Keratinocyte (primary cell): ENCODE results near the gene FAP. TPM values are rescaled to one million over a fixed set of nuclear protein-coding genes. Genes with fewer than 3 reads are reported as not detected.

Source experiments
- DNase-seq: peaks from one replicate; pipeline ENCODE4 v3.0.0-alpha.2; 2011; ENCODE audit warnings: low read depth, missing footprints, low spot score
- FAIRE-seq: peaks from 2 replicates; lab custom pipeline; 2011; peaks lifted over from hg19 to GRCh38; lab: Jason Lieb, UNC
- H2AFZ ChIP-seq: 2 replicates; pipeline ENCODE4 v1.6.0; 2012; ENCODE audit warnings: low read length, control low read depth, inconsistent platforms; ENCODE audit not compliant: control insufficient read depth
- H3K27ac ChIP-seq: 2 replicates; pipeline ENCODE4 v1.5.1; 2011; ENCODE audit warnings: low read length; ENCODE audit not compliant: control insufficient read depth, insufficient read depth
- H3K27me3 ChIP-seq: 3 replicates; pipeline ENCODE4 v1.6.0; 2011; ENCODE audit warnings: low read length; ENCODE audit not compliant: control insufficient read depth, insufficient read depth; ENCODE audit errors: extremely low read depth
- H3K36me3 ChIP-seq, 2 experiments: 2 replicates in 1 of 2; 3 replicates in 1 of 2; pipeline ENCODE4 v1.5.1; 2011; ENCODE audit warnings: low read length in 2 of 2, mild to moderate bottlenecking in 1 of 2; ENCODE audit not compliant: control insufficient read depth in 2 of 2, insufficient read depth in 2 of 2; ENCODE audit errors: extremely low read depth in 1 of 2
- H3K4me1 ChIP-seq: 3 replicates; pipeline ENCODE4 v1.5.1; 2011; ENCODE audit warnings: low read length; ENCODE audit not compliant: control insufficient read depth, insufficient read depth; ENCODE audit errors: extremely low read depth
- H3K4me2 ChIP-seq: 3 replicates; pipeline ENCODE4 v1.6.0; 2011; ENCODE audit warnings: low read depth, low read length; ENCODE audit not compliant: control insufficient read depth, insufficient read depth; ENCODE audit errors: extremely low read depth
- H3K4me3 ChIP-seq, 3 experiments: fragments of 200-600 bp in 1 of 3; sonication (generic) in 1 of 3; 2 replicates in 2 of 3; 3 replicates in 1 of 3; pipeline ENCODE4 v1.5.1; 2011 to 2016; ENCODE audit warnings: low read length in 3 of 3, mild to moderate bottlenecking in 3 of 3, control low read depth in 2 of 3, inconsistent platforms in 1 of 3, low read depth in 1 of 3, mixed read lengths in 1 of 3, mixed run types in 1 of 3, moderate library complexity in 1 of 3; ENCODE audit not compliant: control insufficient read depth in 2 of 3, insufficient read depth in 2 of 3; ENCODE audit errors: extremely low read depth in 1 of 3
- H3K79me2 ChIP-seq: 2 replicates; pipeline ENCODE4 v1.6.0; 2012; ENCODE audit warnings: low read length; ENCODE audit not compliant: control insufficient read depth, insufficient read depth
- H3K9ac ChIP-seq: 3 replicates; pipeline ENCODE4 v1.6.0; 2011; ENCODE audit warnings: low read length; ENCODE audit not compliant: control insufficient read depth, insufficient read depth; ENCODE audit errors: extremely low read depth
- H3K9me1 ChIP-seq: 3 replicates; pipeline ENCODE4 v1.6.0; 2011; ENCODE audit warnings: low read length; ENCODE audit not compliant: control insufficient read depth, insufficient read depth; ENCODE audit errors: extremely low read depth
- H3K9me3 ChIP-seq: 2 replicates; pipeline ENCODE4 v1.5.1; 2012; ENCODE audit warnings: low read depth, low read length; ENCODE audit not compliant: control insufficient read depth
- H4K20me1 ChIP-seq: 3 replicates; pipeline ENCODE4 v1.6.0; 2011; ENCODE audit warnings: low read length; ENCODE audit not compliant: control insufficient read depth, insufficient read depth; ENCODE audit errors: extremely low read depth
- EZH2 ChIP-seq: IDR thresholded peaks from one replicate; pipeline ENCODE4 v1.6.1; 2012; ENCODE audit warnings: inconsistent platforms, mild to moderate bottlenecking, low read length, moderate library complexity
- dilution Hi-C: fragments of 300-500 bp; cut with MboI; formaldehyde crosslinking; loops from one replicate; pipeline ENCODE4 v1.7.0; 2020; ENCODE audit warnings: low sequenced_read_pairs; ENCODE audit not compliant: extremely low pct_ligation_motif_present
- polyA plus RNA-seq, 5 experiments: library from polyadenylated mRNA; depleted of rRNA in 3 of 5; stranded (reverse) in 3 of 5; stranded (forward) in 1 of 5; unstranded in 1 of 5; fragments of >200 nt; gene quantifications; 1 replicate in 1 of 5; 2 replicates in 3 of 5; 3 replicates in 1 of 5; pipeline versions ENCODE4 v1.2.1 to v1.2.3, GENCODE V29; 2011 to 2012; ENCODE audit warnings: missing spikeins in 2 of 5, low read depth in 1 of 5, low replicate concordance in 1 of 5
- TF ChIP-seq, protein P1 (sequence below), 3 experiments: IDR thresholded peaks in 1 of 3; conservative IDR thresholded peaks in 1 of 3; optimal IDR thresholded peaks in 1 of 3; 2 replicates in 2 of 3; 3 replicates in 1 of 3; pipeline versions ENCODE3 to v1.5.1; 2011; ENCODE audit warnings: low read length in 3 of 3, mild to moderate bottlenecking in 3 of 3, moderate library complexity in 2 of 3, control low read depth in 1 of 3, inconsistent platforms in 1 of 3; ENCODE audit not compliant: insufficient read depth in 2 of 3; ENCODE audit errors: extremely low read depth in 1 of 3

FAP gene
- polyA plus RNA-seq, 1 donor (not counting 4 experiments of a cell fraction or from before 2014, with no cell fraction given): 8.5 TPM

DNA sequence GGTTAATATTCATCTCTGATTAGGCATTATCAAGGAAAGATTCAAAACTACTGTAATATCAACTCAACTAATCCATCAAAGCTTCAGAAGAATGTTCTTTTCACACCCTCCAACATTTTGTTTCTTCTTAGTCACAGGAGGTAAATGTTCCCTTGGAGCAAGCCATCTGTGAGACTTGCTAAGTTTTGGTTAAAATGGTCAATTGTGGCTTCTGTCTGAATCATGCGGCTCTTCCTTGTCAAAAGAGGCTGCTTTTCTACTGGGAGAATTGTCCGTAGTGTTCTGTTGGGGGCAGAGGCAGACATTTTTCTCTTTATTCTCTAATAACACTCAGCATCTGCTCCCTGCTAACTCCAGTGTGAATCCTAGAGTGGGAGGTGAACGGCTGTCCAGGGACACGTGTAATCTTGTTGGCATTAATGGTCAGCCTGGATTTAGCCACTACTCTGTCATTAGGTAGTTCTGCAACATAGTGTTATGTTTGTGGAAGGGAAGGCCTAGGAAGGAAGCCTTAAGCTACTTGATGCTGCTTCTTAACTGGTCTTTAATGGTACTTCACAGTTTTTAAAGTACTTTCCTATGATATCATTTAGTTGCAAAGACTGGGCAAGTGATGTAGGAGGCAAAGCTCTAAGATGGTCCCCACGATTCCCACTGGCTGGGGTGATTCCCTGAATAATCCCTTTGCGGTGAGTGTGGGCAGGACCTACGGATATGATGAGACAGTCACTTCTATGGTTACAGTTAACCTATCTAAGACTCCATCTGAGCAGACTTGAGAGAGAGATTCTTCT is 22.6 kb upstream of the FAP start:
- Histone ChIP-seq H3K4me2 (no peak overlapping the region), H3K4me1 (peaks cover 8% of the 10 kb centered on the region), H3K9ac (no peak overlapping the region), H3K27ac (no peak overlapping the region), H3K79me2 (no peaks in the 10 kb centered on the region), H3K9me3 (no peaks in the 10 kb centered on the region), H4K20me1 (no peaks in the 10 kb centered on the region), H3K27me3 (no peaks in the 10 kb centered on the region), H3K9me1 (no peaks in the 10 kb centered on the region), H2AFZ (no peak overlapping the region), H3K4me3 (no peak overlapping the region), H3K36me3 (peaks cover 0 to 6% of the 10 kb centered on the region in 2 experiments)
- TF ChIP-seq EZH2: no peak
- TF ChIP-seq, protein P1, sequence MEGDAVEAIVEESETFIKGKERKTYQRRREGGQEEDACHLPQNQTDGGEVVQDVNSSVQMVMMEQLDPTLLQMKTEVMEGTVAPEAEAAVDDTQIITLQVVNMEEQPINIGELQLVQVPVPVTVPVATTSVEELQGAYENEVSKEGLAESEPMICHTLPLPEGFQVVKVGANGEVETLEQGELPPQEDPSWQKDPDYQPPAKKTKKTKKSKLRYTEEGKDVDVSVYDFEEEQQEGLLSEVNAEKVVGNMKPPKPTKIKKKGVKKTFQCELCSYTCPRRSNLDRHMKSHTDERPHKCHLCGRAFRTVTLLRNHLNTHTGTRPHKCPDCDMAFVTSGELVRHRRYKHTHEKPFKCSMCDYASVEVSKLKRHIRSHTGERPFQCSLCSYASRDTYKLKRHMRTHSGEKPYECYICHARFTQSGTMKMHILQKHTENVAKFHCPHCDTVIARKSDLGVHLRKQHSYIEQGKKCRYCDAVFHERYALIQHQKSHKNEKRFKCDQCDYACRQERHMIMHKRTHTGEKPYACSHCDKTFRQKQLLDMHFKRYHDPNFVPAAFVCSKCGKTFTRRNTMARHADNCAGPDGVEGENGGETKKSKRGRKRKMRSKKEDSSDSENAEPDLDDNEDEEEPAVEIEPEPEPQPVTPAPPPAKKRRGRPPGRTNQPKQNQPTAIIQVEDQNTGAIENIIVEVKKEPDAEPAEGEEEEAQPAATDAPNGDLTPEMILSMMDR (optimal IDR thresholded peaks at IDR 0.05 in 1 of 3, IDR thresholded peaks at IDR 0.05 in 1 of 3, conservative IDR thresholded peaks at IDR 0.05 in 1 of 3; ENCODE audit: extremely low read depth in 1 of 3, insufficient read depth in 2 of 3, low read length in 3 of 3): no peak
- dilution Hi-C loops: no loop called here
- no peak for DNase-seq
- no peak for FAIRE-seq

DNA sequence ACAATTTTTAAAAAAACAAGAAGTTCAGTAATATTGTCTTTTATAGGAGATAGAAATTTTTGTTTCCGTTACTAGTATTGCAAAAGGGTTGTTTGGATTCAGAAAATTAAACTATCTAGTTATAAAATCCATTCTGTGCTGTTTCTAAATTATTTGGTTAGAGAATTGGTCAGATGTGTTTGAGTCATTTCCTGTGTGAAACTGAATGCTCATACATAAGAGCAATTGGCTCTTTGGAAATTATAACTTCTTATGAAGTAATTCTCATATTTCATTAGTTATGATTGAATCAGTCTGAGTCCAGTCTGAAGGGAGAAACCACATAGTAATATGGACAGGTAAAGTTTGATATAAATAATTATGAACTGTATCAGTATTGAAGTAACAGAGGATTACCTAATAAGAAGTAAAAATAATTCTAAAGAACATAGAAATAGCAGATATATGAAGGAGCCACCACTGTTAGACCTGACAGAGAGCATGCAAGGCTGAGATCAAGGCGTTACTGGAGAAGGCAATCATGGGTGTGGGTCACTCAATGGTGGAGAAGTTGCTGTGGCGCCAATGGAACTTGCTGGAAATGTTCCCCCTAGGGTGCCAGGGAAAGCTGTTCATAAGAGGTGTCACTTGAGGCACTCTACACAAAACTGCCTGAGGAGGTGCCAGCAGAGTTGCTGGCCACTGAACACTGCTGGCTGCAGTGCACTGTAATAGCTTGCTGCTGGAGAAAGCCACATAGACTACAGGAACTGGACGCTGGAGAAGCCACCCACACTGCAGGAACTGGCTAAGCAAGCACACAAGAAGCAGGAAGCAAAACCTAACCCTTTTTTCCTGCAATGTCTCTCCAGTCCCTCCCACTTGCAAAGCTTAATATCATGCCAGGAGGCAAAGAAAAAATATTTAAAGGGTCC is 18.0 kb upstream of the FAP start:
- no peaks in the 10 kb centered on the region for H3K79me2 ChIP-seq
- no peak overlapping the region for H3K4me3 ChIP-seq
- no peaks in the 10 kb centered on the region for H3K27me3 ChIP-seq
- FAIRE-seq: peak; percentile 63
- dilution Hi-C loops: no loop called here
- DNase-seq: no peak
- TF ChIP-seq, protein P1 (optimal IDR thresholded peaks at IDR 0.05 in 1 of 3, IDR thresholded peaks at IDR 0.05 in 1 of 3, conservative IDR thresholded peaks at IDR 0.05 in 1 of 3; ENCODE audit: extremely low read depth in 1 of 3, insufficient read depth in 2 of 3, low read length in 3 of 3): no peak
- TF ChIP-seq EZH2: no peak
- H3K4me2 ChIP-seq: peak overlapping the region; percentile 42
- H3K4me1 ChIP-seq: peaks cover 16% of the 10 kb centered on the region
- no peak overlapping the region for H3K9ac ChIP-seq
- H2AFZ ChIP-seq: peak overlapping the region; percentile 8
- H3K9me3 ChIP-seq: no peaks in the 10 kb centered on the region
- no peaks in the 10 kb centered on the region for H3K9me1 ChIP-seq
- H3K36me3 ChIP-seq: peaks cover 0 to under 1% of the 10 kb centered on the region in 2 experiments
- H3K27ac ChIP-seq: peak overlapping the region; percentile 55
- H4K20me1 ChIP-seq: no peaks in the 10 kb centered on the region
